ENCODE results near the gene CD300H. TPM values are rescaled to one million over a fixed set of nuclear protein-coding genes. Genes with fewer than 3 reads are reported as not detected.
A peak's percentile ranks its signal among the peaks of the same experiment; 100 is the strongest.

Gene CD300H
- total RNA-seq, 1 donor from 2014 or later, result not detected

DNA sequence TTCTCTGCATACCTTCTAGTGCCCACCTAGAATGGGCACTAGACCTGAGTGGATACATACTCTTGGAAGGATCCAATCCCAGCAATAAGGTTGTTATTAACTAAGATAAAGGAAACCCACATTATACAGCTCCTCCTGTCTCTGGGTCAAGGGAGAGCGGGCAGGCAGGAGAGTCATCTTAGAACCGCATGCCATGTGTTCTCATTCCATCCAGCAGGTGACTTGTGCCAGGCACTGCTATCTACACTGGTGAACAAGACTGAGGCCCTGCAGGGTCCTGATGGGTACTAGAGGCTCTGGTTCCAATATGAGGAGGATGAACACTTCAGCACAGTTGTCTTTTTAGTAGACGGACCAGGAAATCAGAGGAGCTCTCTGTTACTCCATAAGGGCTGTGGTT is 5.9 kb upstream of the CD300H start:
- no peak overlapping the region for H3K4me3 ChIP-seq (ENCODE audit: low read depth, low read length)
- TF ChIP-seq, protein P1, sequence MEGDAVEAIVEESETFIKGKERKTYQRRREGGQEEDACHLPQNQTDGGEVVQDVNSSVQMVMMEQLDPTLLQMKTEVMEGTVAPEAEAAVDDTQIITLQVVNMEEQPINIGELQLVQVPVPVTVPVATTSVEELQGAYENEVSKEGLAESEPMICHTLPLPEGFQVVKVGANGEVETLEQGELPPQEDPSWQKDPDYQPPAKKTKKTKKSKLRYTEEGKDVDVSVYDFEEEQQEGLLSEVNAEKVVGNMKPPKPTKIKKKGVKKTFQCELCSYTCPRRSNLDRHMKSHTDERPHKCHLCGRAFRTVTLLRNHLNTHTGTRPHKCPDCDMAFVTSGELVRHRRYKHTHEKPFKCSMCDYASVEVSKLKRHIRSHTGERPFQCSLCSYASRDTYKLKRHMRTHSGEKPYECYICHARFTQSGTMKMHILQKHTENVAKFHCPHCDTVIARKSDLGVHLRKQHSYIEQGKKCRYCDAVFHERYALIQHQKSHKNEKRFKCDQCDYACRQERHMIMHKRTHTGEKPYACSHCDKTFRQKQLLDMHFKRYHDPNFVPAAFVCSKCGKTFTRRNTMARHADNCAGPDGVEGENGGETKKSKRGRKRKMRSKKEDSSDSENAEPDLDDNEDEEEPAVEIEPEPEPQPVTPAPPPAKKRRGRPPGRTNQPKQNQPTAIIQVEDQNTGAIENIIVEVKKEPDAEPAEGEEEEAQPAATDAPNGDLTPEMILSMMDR (conservative IDR thresholded peaks at IDR 0.05; ENCODE audit: low read depth, low read length), result peak; percentile 20
- DNase-seq (ENCODE audit: low read depth), result no peak

DNA sequence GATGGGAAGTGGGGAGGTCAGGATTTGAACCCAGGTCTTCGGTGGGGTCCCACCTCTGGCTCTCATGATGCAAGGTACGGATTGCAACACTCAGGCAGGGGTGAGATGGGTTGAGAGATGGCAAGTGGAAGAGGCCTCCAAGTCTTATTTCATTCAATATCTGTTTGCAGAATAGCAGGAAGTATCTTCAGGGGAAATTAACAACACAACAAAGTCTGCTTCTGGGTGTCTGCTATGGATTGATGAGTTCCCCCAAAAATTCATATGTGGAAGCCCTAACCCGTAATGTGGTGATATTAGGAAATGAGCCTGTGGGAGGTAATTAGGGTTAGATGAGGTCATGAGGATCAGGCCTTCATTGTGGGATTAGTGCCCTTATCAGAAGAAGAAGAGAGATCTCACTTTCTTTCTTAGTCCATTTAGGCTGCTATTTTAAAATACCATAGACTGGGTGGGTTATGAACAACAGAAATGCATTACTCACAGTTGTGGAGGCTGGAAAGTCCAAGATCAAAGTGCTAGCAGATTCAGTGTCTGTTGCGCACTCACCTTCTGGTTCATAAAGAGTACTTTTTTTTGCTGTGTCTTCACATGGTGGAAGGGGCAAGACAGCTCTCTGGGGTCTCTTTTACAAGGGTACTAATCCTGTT is 4.4 kb upstream of the CD300H start:
- H3K4me3 ChIP-seq (ENCODE audit: low read depth, low read length), result no peak overlapping the region
- TF ChIP-seq, protein P1 (conservative IDR thresholded peaks at IDR 0.05; ENCODE audit: low read depth, low read length), result no peak
- DNase-seq (ENCODE audit: low read depth), result no peak

DNA sequence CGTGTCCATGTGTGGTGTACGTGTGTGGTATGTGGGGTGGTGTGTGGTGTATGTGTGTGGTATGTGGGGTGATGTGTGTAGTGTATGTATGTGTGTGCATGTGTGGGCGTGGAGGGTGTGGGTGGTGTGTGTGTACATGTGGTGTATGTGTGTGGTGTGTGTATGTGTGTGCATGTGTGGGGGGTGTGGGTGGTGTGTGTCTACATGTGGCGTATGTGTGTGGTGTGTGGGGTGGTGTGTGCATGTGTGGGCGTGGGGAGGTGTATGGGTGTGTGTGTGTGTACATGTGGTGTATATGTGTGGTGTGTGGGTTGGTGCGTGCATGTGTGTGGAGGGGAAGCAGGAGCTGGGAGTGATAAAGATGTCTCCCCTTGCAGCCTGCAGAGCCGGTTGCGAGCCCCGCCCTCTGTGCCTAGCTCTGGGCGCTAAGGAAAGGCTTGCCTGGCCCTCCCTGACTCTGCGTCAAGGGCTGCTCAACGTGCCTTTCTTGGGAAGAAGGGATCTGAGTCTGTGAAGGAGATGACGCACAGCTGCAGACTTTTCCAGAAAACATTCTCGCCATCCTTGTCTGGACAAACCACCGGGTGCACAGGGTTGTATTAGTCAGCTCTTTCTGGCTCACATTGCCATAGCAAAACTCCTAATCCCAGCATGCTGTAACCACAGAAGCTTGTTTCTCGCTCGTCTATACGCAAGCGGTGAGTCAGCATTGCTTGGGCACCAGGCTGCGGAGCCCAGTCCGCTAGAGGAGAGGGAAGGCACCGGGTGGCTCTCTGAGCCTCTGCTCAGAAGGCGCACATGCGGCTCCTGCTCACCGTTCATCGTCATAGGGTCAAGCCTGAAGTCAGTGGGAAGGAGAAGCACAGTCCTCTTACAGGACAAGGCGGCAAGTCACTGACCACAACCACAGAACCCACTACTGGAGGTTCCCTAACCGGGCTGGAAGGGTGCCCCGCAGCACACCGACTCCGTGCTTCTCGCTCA is 2.0 kb upstream of the CD300H start:
- TF ChIP-seq, protein P1 (conservative IDR thresholded peaks at IDR 0.05; ENCODE audit: low read depth, low read length), result no peak
- DNase-seq (ENCODE audit: low read depth), result peak; percentile 81
- no peak overlapping the region for H3K4me3 ChIP-seq (ENCODE audit: low read depth, low read length)

DNA sequence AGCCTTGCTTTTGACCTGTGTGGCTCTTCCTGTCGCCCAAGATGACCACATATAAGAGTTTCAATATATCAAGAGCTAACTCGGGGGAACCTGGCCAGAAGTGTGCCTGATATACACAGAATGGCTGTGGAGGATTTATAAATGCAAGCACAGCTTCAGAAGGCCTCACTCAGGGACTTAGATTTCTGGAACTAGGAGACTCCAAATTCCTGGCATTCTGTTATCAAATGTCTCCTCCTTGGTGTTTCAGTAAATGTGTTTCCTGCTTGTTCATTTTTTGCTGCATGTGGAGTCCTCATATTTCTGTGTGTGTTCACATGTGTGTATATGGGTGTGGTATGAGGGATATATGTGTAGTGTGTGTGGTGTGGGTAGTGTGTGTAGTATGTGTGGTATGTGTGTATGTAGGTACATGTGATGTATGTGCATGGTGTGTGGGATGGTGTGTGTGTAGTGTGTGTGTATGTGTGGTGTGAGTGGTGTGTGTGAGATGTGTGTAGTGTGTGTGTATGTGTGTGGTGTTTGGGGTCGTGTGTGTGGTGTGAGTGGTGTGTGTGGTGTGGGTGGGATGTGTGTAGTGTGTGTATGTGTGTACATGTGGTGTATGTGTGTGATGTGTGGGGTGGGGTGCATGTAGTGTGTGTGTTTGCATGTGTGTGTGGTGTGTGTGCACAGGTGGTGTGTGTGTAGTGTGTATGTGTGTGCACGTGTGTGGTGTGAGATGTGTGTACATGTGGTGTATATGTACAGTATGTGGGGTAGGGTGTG is 981 bp upstream of the CD300H start:
- TF ChIP-seq, protein P1 (conservative IDR thresholded peaks at IDR 0.05; ENCODE audit: low read depth, low read length), result no peak
- no peak for DNase-seq (ENCODE audit: low read depth)
- no peak overlapping the region for H3K4me3 ChIP-seq (ENCODE audit: low read depth, low read length)

DNA sequence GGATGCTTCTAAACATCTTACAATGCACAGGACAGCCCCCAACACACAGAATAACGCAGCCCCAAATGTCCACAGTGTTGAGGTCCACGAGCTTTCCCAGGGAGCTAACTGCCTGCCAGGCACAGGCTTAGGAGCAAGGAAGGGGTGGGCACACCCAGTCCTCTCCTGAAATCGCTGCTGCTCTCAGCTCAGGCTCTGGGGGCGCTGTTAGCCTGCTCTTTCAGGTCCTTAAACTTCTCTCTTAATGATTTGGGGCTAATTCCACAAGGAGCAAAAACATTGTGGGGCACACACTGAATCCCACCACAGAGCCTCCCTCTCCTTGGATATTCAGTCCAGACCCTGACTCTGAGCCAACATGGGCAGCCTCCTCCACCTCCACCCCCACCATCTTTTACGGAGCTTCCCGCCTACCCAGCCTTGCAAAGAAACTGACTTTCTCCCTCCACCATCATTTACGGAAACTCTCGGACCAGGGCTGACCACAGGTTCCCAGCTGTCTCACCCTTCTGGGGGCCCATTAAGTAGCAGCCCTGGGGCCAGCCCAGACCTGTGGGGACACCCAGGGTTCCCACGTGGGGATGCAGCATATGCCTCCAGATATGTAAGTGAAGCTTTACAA is 1.1 kb downstream of the CD300H start:
- no peak overlapping the region for H3K4me3 ChIP-seq (ENCODE audit: low read depth, low read length)
- DNase-seq (ENCODE audit: low read depth), result no peak
- TF ChIP-seq, protein P1 (conservative IDR thresholded peaks at IDR 0.05; ENCODE audit: low read depth, low read length), result peak; percentile 69

DNA sequence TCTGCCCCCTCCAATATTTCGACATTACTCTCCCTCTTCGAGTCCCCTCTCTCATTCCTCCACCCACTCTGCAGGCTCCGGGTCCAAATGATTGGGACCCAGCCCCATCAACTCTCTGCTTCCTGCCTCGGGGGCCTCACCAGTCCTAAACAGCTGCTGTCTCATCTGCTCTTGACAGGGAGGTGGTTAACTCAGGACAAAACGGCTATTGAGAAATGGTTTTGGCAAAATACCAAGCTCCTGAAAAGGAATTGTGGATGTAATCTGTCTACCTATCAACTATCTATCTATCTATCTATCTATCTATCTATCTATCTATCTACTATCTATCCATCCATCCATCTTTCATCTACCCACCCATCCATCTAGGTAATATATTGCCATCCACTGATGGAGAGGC is 2.2 kb downstream of the CD300H start:
- H3K4me3 ChIP-seq (ENCODE audit: low read depth, low read length), result no peak overlapping the region
- DNase-seq (ENCODE audit: low read depth), result no peak
- TF ChIP-seq, protein P1 (conservative IDR thresholded peaks at IDR 0.05; ENCODE audit: low read depth, low read length), result no peak

Data from epithelial cell of proximal tubule (primary cell).